ENCODE data around the gene ZC3HAV1.

DNA sequence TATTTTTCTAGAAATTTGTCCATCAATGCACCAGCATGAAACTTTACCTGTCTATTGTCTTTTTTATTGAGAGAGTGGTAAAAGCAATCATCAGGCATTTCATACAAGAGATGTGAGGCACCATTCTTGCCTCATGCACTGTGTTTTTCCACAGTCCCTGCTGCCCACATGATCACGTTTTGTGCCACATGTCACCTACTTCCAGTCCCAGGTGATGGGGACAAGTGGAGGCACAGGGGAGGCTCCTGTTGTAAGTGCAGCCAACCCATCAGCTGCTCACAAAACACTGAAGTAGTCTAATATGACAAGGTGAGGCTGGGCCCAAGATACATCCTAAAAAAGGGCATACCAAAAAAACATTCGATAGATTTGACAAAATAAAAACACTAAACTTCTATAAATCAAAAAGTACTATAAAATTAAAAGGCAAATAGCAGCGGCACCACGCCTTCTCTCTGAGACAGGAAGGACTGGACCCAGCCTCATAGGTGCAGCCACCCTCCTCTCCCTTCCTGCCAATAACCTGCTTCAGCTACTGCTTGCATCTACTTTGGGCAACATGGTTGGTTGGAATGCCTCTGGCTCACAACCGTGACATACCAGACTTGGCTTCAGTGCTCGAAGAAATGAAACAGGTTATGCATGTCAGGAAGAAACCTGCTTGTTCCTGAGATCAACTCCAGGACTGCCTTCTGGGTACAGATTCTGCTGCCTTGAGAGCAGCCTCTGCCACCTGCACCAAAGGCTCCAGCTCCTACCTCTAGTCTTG lies 76.0 kb downstream of the ZC3HAV1 start:
- TF ChIP-seq TAF1 (IDR thresholded peaks at IDR 0.05; ENCODE audit: borderline replicate concordance, insufficient read depth, low read length) (no peak), REST (IDR thresholded peaks at IDR 0.05; ENCODE audit: insufficient read depth in 1 of 2, low read depth in 2 of 2, low read length in 2 of 2) (no peak), POLR2AphosphoS5 (IDR thresholded peaks at IDR 0.05; ENCODE audit: low read depth, low read length) (no peak)
